ENCODE data around the gene MTAP. TPM values are rescaled to one million over a fixed set of nuclear protein-coding genes. Genes with fewer than 3 reads are reported as not detected.

Gene MTAP
- total RNA-seq, 1 experiment from 2014 or later = 102 TPM

DNA sequence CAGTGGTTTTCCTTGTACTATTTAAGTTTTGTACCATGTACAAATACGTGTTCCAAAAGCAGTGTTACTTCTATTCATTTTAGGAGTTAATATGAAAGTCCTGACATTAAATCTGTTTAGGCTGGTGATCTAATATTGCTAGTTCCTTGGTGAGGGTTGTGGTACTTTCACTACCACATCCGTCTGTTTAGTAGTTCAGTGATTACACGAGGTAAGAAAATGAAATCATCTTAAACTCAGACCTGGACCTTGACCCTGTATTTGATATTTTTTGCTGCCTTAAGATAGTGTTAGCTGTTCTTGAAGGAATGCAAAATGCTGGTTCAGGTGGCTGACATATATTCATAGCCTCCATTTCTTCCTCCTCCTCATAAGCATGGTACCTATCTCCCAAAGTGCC lies 50.3 kb downstream of the MTAP start:
- H3K27ac ChIP-seq (ENCODE audit: insufficient read length, low read depth, low read length) = no peak overlapping the region
- WGBS (ENCODE audit: extremely low coverage, insufficient read length, low lambda C conversion rate) = no CpG with 5 or more reads among the region's 3 CpGs
- no peaks in the 10 kb centered on the region for H3K27me3 ChIP-seq (ENCODE audit: insufficient read depth, low read length)

More for the DNA sequence above, 50.3 kb downstream of the MTAP start:
- Histone ChIP-seq H3K4ac (ENCODE audit: low read depth, low read length) (no peak overlapping the region), H3K79me2 (ENCODE audit: insufficient read depth, low read length) (no peaks in the 10 kb centered on the region), H3K9ac (ENCODE audit: extremely low read depth, insufficient read length, low read length) (no peak overlapping the region), H4K5ac (ENCODE audit: insufficient read length, low read depth, low read length) (no peak overlapping the region), H2BK120ac (ENCODE audit: low read depth, low read length, poor library complexity, severe bottlenecking) (no peak overlapping the region), H4K20me1 (ENCODE audit: control insufficient read depth, insufficient read depth, insufficient read length) (no peaks in the 10 kb centered on the region), H3T11ph (ENCODE audit: low read length) (no peak overlapping the region), H2BK12ac (ENCODE audit: insufficient read length, low read depth, low read length) (no peak overlapping the region), H2BK5ac (ENCODE audit: insufficient read length, low read length) (no peak overlapping the region), H3K23me2 (ENCODE audit: insufficient read length, low read depth, low read length, poor library complexity, severe bottlenecking) (no peaks in the 10 kb centered on the region), H3K23ac (ENCODE audit: insufficient read length, low read depth, low read length) (no peak overlapping the region), H3K79me1 (ENCODE audit: insufficient read depth, low read depth, low read length, poor library complexity, severe bottlenecking) (no peaks in the 10 kb centered on the region), H2BK20ac (ENCODE audit: low read depth, low read length, poor library complexity, severe bottlenecking) (no peak overlapping the region), H3K14ac (ENCODE audit: insufficient read depth, low read length) (no peak overlapping the region), H2AFZ (ENCODE audit: low read length) (no peak overlapping the region), H4K91ac (ENCODE audit: insufficient read length, low read depth, low read length) (no peak overlapping the region), H3K9me3 (ENCODE audit: control insufficient read depth, low read depth, low read length) (no peaks in the 10 kb centered on the region), H3K4me2 (ENCODE audit: insufficient read depth, insufficient read length, low read length) (no peak overlapping the region), H3K18ac (ENCODE audit: insufficient read length, low read depth, low read length) (no peak overlapping the region), H3K4me1 (ENCODE audit: insufficient read depth, low read length) (no peaks in the 10 kb centered on the region), H4K8ac (replicated peaks; ENCODE audit: insufficient read length, low read depth, low read length) (no peak overlapping the region), H2BK15ac (ENCODE audit: low read depth, low read length) (no peak overlapping the region), H2AK5ac (ENCODE audit: insufficient read length, low read length) (no peak overlapping the region), H3K56ac (ENCODE audit: insufficient read length, low read depth, low read length) (no peak overlapping the region)
- Mint-ChIP-seq H3K4me3 (no peak overlapping the region), H3K4me1 (no peaks in the 10 kb centered on the region), H3K27ac (no peak overlapping the region), H3K27me3 (ENCODE audit: low read depth) (no peaks in the 10 kb centered on the region), H3K9me3 (peaks cover 5 to 12% of the 10 kb centered on the region in 2 experiments; a peak in 4 of 5 replicates), H3K36me3 (ENCODE audit: insufficient read depth in 1 of 3, low read depth in 3 of 3) (peaks cover 60 to 94% (median 64%) of the 10 kb centered on the region in 3 experiments)
- TF ChIP-seq, protein P1, sequence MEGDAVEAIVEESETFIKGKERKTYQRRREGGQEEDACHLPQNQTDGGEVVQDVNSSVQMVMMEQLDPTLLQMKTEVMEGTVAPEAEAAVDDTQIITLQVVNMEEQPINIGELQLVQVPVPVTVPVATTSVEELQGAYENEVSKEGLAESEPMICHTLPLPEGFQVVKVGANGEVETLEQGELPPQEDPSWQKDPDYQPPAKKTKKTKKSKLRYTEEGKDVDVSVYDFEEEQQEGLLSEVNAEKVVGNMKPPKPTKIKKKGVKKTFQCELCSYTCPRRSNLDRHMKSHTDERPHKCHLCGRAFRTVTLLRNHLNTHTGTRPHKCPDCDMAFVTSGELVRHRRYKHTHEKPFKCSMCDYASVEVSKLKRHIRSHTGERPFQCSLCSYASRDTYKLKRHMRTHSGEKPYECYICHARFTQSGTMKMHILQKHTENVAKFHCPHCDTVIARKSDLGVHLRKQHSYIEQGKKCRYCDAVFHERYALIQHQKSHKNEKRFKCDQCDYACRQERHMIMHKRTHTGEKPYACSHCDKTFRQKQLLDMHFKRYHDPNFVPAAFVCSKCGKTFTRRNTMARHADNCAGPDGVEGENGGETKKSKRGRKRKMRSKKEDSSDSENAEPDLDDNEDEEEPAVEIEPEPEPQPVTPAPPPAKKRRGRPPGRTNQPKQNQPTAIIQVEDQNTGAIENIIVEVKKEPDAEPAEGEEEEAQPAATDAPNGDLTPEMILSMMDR (conservative IDR thresholded peaks at IDR 0.05) = no peak
- no peak for DNase-seq

Data from H9 (cell line).